IMR-90 (cell line): ENCODE measurements around the gene MACROD1. TPM values are rescaled to one million over a fixed set of nuclear protein-coding genes. Genes with fewer than 3 reads are reported as not detected.

Experiments
- ATAC-seq: fragments of 200-7000 bp; cut with Tn5 transposase; 2 replicates; pipeline ENCODE4 v1.9.1; 2020; ENCODE audit warnings: low read depth, mild to moderate bottlenecking, moderate library complexity
- BruUV-seq: library from RNA; stranded (reverse); fragments of 400-500 nt; replicated peaks from 2 replicates; lab custom pipeline; 2021; lab: Mats Ljungman, UMichigan
- CTCF ChIA-PET: fragments of 300-600 bp; formaldehyde crosslinking; extraction: SDS; loops from one replicate; lab custom pipeline; 2021; ENCODE audit warnings: antibody characterized with exemption; lab: Yijun Ruan, JAX
- POLR2A ChIA-PET: fragments of 300-600 bp; sonication (Branson Sonifier 250); formaldehyde crosslinking; loops from one replicate; lab custom pipeline; 2022; ENCODE audit warnings: antibody characterized with exemption; ENCODE audit not compliant: unreplicated experiment; lab: Charles Lee
- DNase-seq: peaks from one replicate; pipeline ENCODE4 v3.0.0; 2013
- H2AFZ ChIP-seq: replicated peaks from 2 replicates; pipeline ENCODE3; 2013; ENCODE audit warnings: low read length, mild to moderate bottlenecking; ENCODE audit not compliant: poor library complexity
- H2AK5ac ChIP-seq: 2 replicates; pipeline ENCODE4 v1.6.1; 2013; ENCODE audit warnings: low read depth, low read length, inconsistent platforms
- H2AK9ac ChIP-seq: replicated peaks from 2 replicates; pipeline ENCODE3; 2013; ENCODE audit warnings: mild to moderate bottlenecking, low read depth, low read length, moderate library complexity; ENCODE audit not compliant: poor library complexity
- H2BK120ac ChIP-seq: 2 replicates; pipeline ENCODE4 v1.6.1; 2013; ENCODE audit warnings: low read depth, low read length, inconsistent platforms
- H2BK15ac ChIP-seq: 3 replicates; pipeline ENCODE4 v1.6.1; 2013; ENCODE audit warnings: low read depth, low read length, inconsistent platforms
- H2BK20ac ChIP-seq: 2 replicates; pipeline ENCODE4 v1.6.1; 2013; ENCODE audit warnings: low read depth, mild to moderate bottlenecking, inconsistent platforms, low read length, moderate library complexity
- H2BK5ac ChIP-seq: 2 replicates; pipeline ENCODE4 v1.6.1; 2013; ENCODE audit warnings: mild to moderate bottlenecking, low read depth, low read length, inconsistent platforms; ENCODE audit not compliant: poor library complexity, severe bottlenecking
- H3K14ac ChIP-seq: replicated peaks from 2 replicates; pipeline ENCODE4 v1.6.1; 2013; ENCODE audit warnings: low read depth, low read length, inconsistent platforms
- H3K18ac ChIP-seq: 2 replicates; pipeline ENCODE4 v1.6.1; 2013; ENCODE audit warnings: low read depth, low read length, control low read depth
- H3K23ac ChIP-seq: 2 replicates; pipeline ENCODE4 v1.6.1; 2013; ENCODE audit warnings: low read depth, low read length, inconsistent platforms
- H3K27ac ChIP-seq: 2 replicates; pipeline ENCODE4 v1.5.1; 2013; ENCODE audit warnings: mild to moderate bottlenecking, control low read depth, low read length; ENCODE audit not compliant: insufficient read depth
- H3K27me3 ChIP-seq: 2 replicates; pipeline ENCODE4 v1.6.1; 2013; ENCODE audit warnings: low read length; ENCODE audit not compliant: control insufficient read depth, insufficient read depth
- H3K36me3 ChIP-seq: 2 replicates; pipeline ENCODE4 v1.6.1; 2013; ENCODE audit warnings: low read length, mixed read lengths; ENCODE audit not compliant: control insufficient read depth, insufficient read depth
- H3K4ac ChIP-seq: 2 replicates; pipeline ENCODE4 v1.6.1; 2013; ENCODE audit warnings: low read depth, low read length, inconsistent platforms
- H3K4me1 ChIP-seq: 2 replicates; pipeline ENCODE4 v1.6.1; 2013; ENCODE audit warnings: low read length, mixed read lengths; ENCODE audit not compliant: control insufficient read depth, insufficient read depth
- H3K4me2 ChIP-seq: 2 replicates; pipeline ENCODE4 v1.6.1; 2013; ENCODE audit warnings: low read depth, mild to moderate bottlenecking, control low read depth, low read length, moderate library complexity
- H3K4me3 ChIP-seq: 2 replicates; pipeline ENCODE4 v1.5.1; 2013; ENCODE audit warnings: low read depth, mild to moderate bottlenecking, control low read depth, low read length, moderate library complexity; ENCODE audit not compliant: insufficient read depth
- H3K56ac ChIP-seq: 2 replicates; pipeline ENCODE4 v1.6.1; 2013; ENCODE audit warnings: low read length, inconsistent platforms; ENCODE audit not compliant: insufficient read depth; ENCODE audit errors: extremely low read depth
- H3K79me1 ChIP-seq, 2 experiments: 2 replicates each; pipeline ENCODE4 v1.6.1; 2013; ENCODE audit warnings: low read length in 2 of 2, inconsistent platforms in 1 of 2, low read depth in 1 of 2
- H3K9ac ChIP-seq: 2 replicates; pipeline ENCODE4 v1.6.1; 2013; ENCODE audit warnings: low read depth, low read length, control low read depth
- H3K9me1 ChIP-seq: 2 replicates; pipeline ENCODE4 v1.6.1; 2013; ENCODE audit warnings: low read length, inconsistent platforms; ENCODE audit not compliant: insufficient read depth
- H3K9me3 ChIP-seq: 2 replicates; pipeline ENCODE4 v1.6.1; 2013; ENCODE audit warnings: low read length; ENCODE audit not compliant: control insufficient read depth, insufficient read depth
- H4K20me1 ChIP-seq: 2 replicates; pipeline ENCODE4 v1.6.1; 2013; ENCODE audit warnings: low read length, inconsistent platforms; ENCODE audit not compliant: insufficient read depth
- H4K5ac ChIP-seq: 2 replicates; pipeline ENCODE4 v1.6.1; 2013; ENCODE audit warnings: mild to moderate bottlenecking, low read depth, low read length, control low read depth
- H4K8ac ChIP-seq, 2 experiments: 2 replicates each; pipeline ENCODE4 v1.6.1; 2013; ENCODE audit warnings: low read depth in 2 of 2, low read length in 2 of 2, control low read depth in 1 of 2, inconsistent platforms in 1 of 2
- H4K91ac ChIP-seq: 2 replicates; pipeline ENCODE4 v1.6.1; 2013; ENCODE audit warnings: low read depth, low read length, inconsistent platforms; ENCODE audit not compliant: insufficient read depth
- BHLHE40 ChIP-seq: fragments of 150-350 bp; IDR thresholded peaks from 2 replicates; pipeline ENCODE4 v1.6.1; 2016; ENCODE audit warnings: mild to moderate bottlenecking, low read depth, low read length
- CHD1 ChIP-seq: IDR thresholded peaks from 2 replicates; pipeline ENCODE4 v1.6.1; 2012; ENCODE audit warnings: low read depth, low read length, improper control_type of control experiment
- FOS ChIP-seq: fragments of 150-350 bp; IDR thresholded peaks from 2 replicates; pipeline ENCODE4 v1.6.1; 2016; ENCODE audit warnings: low read depth, low read length
- MAFK ChIP-seq: IDR thresholded peaks from 2 replicates; pipeline ENCODE4 v1.6.1; 2012; ENCODE audit warnings: low read depth, low read length, improper control_type of control experiment
- MAZ ChIP-seq: IDR thresholded peaks from 2 replicates; pipeline ENCODE4 v1.6.1; 2012; ENCODE audit warnings: low read depth, mild to moderate bottlenecking, low read length, improper control_type of control experiment, moderate library complexity, borderline replicate concordance
- MXI1 ChIP-seq: IDR thresholded peaks from 2 replicates; pipeline ENCODE4 v1.6.1; 2012; ENCODE audit warnings: low read depth, mild to moderate bottlenecking, low read length, moderate library complexity, borderline replicate concordance
- POLR2A ChIP-seq: IDR thresholded peaks from 2 replicates; pipeline ENCODE4 v1.6.1; 2012; ENCODE audit warnings: mild to moderate bottlenecking, low read depth, low read length
- RAD21 ChIP-seq: IDR thresholded peaks from 2 replicates; pipeline ENCODE4 v1.6.1; 2012; ENCODE audit warnings: low read length, improper control_type of control experiment
- RCOR1 ChIP-seq: IDR thresholded peaks from 2 replicates; pipeline ENCODE4 v1.6.1; 2012; ENCODE audit warnings: mild to moderate bottlenecking, low read length, improper control_type of control experiment; ENCODE audit not compliant: insufficient replicate concordance
- RFX5 ChIP-seq: IDR thresholded peaks from 2 replicates; pipeline ENCODE4 v1.8.0; 2012; ENCODE audit warnings: low read depth, mild to moderate bottlenecking, low read length, moderate library complexity
- SMC3 ChIP-seq: fragments of 150-350 bp; IDR thresholded peaks from 2 replicates; pipeline ENCODE4 v1.6.1; 2016; ENCODE audit warnings: low read depth, mild to moderate bottlenecking, antibody characterized with exemption, low read length, moderate library complexity
- WGBS, 2 experiments: methylation state at CpG; one replicate each; pipeline versions ENCODE4 v1.1.5 to v1.1.7; 2013; ENCODE audit warnings: missing lambda C conversion rate in 2 of 2; ENCODE audit not compliant: insufficient read length in 1 of 2; ENCODE audit errors: extremely low coverage in 2 of 2; 5-methylcytosine and 5-hydroxymethylcytosine counted together
- dilution Hi-C: fragments of 300-500 bp; cut with HindIII; formaldehyde crosslinking; loops from one replicate; pipeline ENCODE4 v1.14.3; 2018; ENCODE audit warnings: low sequenced_read_pairs; ENCODE audit not compliant: unreplicated experiment
- in situ Hi-C: fragments of 300-500 bp; cut with MboI; formaldehyde crosslinking; loops from 3 replicates; pipeline ENCODE4 v1.14.3; 2019; ENCODE audit warnings: low sequenced_read_pairs, inconsistent platforms, mixed read lengths
- intact Hi-C: fragments of 100-400 bp; cut with micrococcal nuclease; formaldehyde crosslinking; loops from 2 replicates; pipeline ENCODE4 v1.10.0; 2022
- polyA plus RNA-seq, 3 experiments: library from polyadenylated mRNA; depleted of rRNA; stranded (reverse); fragments of >200 nt; gene quantifications; 2 replicates each; pipeline ENCODE4 v1.2.3, GENCODE V29; 2012; ENCODE audit warnings: low replicate concordance in 1 of 3
- total RNA-seq: library from RNA; depleted of rRNA; stranded (reverse); fragments of >200 nt; gene quantifications from 2 replicates; pipeline ENCODE4 v1.2.3, GENCODE V29; 2012
- TF ChIP-seq, protein P1 (sequence below): fragments of 150-350 bp; IDR thresholded peaks from 2 replicates; pipeline ENCODE4 v1.6.1; 2016; ENCODE audit warnings: low read depth, mild to moderate bottlenecking, low read length, moderate library complexity, borderline replicate concordance
- TF ChIP-seq, protein P2 (sequence below): conservative IDR thresholded peaks from 2 replicates; pipeline ENCODE4 v1.5.1; 2012; ENCODE audit warnings: mild to moderate bottlenecking, low read depth, low read length, improper control_type of control experiment
- TF ChIP-seq, protein P3 (sequence below): fragments of 150-350 bp; IDR thresholded peaks from 2 replicates; pipeline ENCODE4 v1.6.1; 2017; ENCODE audit warnings: mild to moderate bottlenecking, antibody characterized with exemption, low read length, low read depth

Gene MACROD1
- total and polyA plus RNA-seq, 2 of the 4 experiments (the other 2 are of a cell fraction), result 2.5 to 9.3 TPM

DNA sequence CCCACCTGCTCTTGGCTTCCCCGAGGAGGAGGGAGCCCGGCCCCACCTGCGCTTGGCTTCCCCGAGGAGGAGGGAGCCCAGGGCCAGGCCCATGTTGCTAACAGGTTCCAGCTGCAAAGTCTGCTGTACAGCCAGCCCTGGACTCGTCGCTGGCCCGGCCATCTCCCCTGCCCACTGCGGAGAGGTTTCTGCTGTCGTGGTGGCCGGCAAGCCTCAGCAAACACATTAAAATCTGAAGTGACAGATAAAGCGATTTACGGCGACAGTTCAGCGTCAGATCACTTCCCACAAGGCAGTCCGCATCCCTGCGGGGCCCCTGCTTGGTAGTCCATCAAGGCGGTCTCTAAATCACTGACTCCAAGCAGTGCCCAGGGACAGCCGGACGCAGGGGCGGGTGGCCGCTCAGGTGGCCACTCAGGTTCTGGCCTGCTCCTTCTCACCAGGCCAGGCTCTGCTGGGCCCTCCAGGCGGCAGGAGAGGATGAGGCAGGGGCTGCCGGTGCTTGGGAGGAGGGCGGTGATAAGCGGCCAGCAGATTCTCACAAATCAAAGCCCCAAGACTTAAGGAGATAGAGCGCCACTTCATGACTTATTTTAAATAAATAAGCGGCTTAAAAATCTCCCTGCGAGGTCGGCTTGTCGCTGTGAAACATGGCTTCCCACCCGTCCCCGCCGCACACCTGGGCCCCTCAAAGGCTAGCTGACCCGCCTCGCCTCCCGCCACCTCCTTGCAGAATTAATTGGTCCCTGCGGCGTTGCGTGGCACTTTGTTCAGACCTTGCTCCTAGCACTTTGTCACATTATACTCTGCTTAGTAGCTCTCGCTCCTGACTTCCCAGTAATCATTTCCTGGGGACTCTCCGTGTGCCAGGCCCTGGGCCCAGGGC lies 21.1 kb downstream of the MACROD1 start:
- Histone ChIP-seq H3K9me3 (no peaks in the 10 kb centered on the region), H2BK15ac (no peak overlapping the region), H3K56ac (no peak overlapping the region), H3K18ac (no peak overlapping the region), H2AK9ac (no peak overlapping the region), H2BK20ac (0 out of 2 replicates have a peak overlapping the region, but pooled peaks have one; percentile 13), H3K27ac (no peak overlapping the region), H4K91ac (no peak overlapping the region), H3K36me3 (no peaks in the 10 kb centered on the region), H3K4me2 (no peak overlapping the region), H3K27me3 (no peaks in the 10 kb centered on the region), H3K4me3 (no peak overlapping the region), H4K8ac (no peak overlapping the region), H2AK5ac (peak overlapping the region; percentile 39; the same call in 1 of the 2 replicates), H4K20me1 (no peaks in the 10 kb centered on the region), H3K23ac (no peak overlapping the region), H4K5ac (no peak overlapping the region), H3K9me1 (no peaks in the 10 kb centered on the region), H3K4ac (peak overlapping the region; percentile 40; the same call in 1 of the 2 replicates), H3K9ac (no peak overlapping the region), H3K79me1 (peaks cover 0 to 4% of the 10 kb centered on the region in 2 experiments; a peak in 2 of 4 replicates), H2BK120ac (peak overlapping the region; percentile 40; the same call in 1 of the 2 replicates), H3K4me1 (no peaks in the 10 kb centered on the region; the same call in 1 of the 2 replicates), H2BK5ac (no peak overlapping the region), H3K14ac (no peak overlapping the region), H2AFZ (no peak overlapping the region)
- ChIA-PET CTCF (interaction anchor here (0.8 kb wide), 1 partner anchor 40 kb away, joined by 4 read pairs; no protein-coding TSS in a partner anchor), POLR2A (no interaction called here)
- in situ Hi-C loops, result loop anchor here (5.0 kb wide), 2 partner anchors 153 to 308 kb away; partner anchors contain the start of gene MARK2
- dilution Hi-C loops, result no loop called here
- no peak for DNase-seq
- no TSS peak for BruUV-seq
- intact Hi-C loops, result no loop called here
- ATAC-seq, result no peak
- 79% methylated on average over 31 of the region's 41 CpGs; no CpG with 5 or more reads in 1 of the 2 experiments for WGBS, 2 experiments
- TF ChIP-seq BHLHE40 (no peak), FOS (no peak), RFX5 (no peak), MAZ (no peak), SMC3 (no peak), MXI1 (no peak), RCOR1 (no peak), MAFK (no peak), RAD21 (no peak), CHD1 (no peak), POLR2A (no peak)
- TF ChIP-seq, protein P1, sequence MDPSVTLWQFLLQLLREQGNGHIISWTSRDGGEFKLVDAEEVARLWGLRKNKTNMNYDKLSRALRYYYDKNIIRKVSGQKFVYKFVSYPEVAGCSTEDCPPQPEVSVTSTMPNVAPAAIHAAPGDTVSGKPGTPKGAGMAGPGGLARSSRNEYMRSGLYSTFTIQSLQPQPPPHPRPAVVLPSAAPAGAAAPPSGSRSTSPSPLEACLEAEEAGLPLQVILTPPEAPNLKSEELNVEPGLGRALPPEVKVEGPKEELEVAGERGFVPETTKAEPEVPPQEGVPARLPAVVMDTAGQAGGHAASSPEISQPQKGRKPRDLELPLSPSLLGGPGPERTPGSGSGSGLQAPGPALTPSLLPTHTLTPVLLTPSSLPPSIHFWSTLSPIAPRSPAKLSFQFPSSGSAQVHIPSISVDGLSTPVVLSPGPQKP, result no peak
- TF ChIP-seq, protein P2, sequence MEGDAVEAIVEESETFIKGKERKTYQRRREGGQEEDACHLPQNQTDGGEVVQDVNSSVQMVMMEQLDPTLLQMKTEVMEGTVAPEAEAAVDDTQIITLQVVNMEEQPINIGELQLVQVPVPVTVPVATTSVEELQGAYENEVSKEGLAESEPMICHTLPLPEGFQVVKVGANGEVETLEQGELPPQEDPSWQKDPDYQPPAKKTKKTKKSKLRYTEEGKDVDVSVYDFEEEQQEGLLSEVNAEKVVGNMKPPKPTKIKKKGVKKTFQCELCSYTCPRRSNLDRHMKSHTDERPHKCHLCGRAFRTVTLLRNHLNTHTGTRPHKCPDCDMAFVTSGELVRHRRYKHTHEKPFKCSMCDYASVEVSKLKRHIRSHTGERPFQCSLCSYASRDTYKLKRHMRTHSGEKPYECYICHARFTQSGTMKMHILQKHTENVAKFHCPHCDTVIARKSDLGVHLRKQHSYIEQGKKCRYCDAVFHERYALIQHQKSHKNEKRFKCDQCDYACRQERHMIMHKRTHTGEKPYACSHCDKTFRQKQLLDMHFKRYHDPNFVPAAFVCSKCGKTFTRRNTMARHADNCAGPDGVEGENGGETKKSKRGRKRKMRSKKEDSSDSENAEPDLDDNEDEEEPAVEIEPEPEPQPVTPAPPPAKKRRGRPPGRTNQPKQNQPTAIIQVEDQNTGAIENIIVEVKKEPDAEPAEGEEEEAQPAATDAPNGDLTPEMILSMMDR, result no peak
- TF ChIP-seq, protein P3, sequence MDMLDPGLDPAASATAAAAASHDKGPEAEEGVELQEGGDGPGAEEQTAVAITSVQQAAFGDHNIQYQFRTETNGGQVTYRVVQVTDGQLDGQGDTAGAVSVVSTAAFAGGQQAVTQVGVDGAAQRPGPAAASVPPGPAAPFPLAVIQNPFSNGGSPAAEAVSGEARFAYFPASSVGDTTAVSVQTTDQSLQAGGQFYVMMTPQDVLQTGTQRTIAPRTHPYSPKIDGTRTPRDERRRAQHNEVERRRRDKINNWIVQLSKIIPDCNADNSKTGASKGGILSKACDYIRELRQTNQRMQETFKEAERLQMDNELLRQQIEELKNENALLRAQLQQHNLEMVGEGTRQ, result no peak
